Inflammatory macrophage treated with lipopolysaccharide for 1 hour (primary cell): ENCODE data around the gene RAB9A.
"Not testable (repeated sequence)": the region's sequence is repeated elsewhere in the genome, so short reads cannot be mapped to it uniquely, and the experiment has no call there.

Source experiments
- DNase-seq, 2 donors: peaks; one replicate each; pipeline ENCODE4 v3.0.0-alpha.2; 2020 to 2022

Gene RAB9A

DNA sequence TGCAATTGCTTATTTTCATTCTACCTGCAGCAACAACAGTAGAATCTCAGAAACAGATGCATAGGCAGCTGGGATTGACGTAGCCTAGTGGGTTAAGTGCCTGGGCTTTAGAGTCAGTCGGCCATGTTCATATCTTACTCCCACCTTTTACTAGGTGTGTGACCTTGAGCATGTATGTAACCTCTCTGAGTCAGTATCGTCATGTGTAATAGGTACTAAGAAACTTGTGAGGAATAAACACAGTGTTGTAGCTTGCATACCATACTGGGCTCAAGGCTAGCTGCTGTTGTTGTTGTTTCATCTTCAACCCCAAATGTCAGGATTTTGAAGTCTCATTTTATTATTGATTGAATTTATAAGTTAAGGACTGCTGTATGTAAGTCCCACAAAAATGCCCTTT, 14.2 kb downstream of the RAB9A start:
- no peak for DNase-seq

GRCh38 chrX:13703589-13703988, 14.7 kb downstream of the RAB9A start:
- DNase-seq = no peak

DNA sequence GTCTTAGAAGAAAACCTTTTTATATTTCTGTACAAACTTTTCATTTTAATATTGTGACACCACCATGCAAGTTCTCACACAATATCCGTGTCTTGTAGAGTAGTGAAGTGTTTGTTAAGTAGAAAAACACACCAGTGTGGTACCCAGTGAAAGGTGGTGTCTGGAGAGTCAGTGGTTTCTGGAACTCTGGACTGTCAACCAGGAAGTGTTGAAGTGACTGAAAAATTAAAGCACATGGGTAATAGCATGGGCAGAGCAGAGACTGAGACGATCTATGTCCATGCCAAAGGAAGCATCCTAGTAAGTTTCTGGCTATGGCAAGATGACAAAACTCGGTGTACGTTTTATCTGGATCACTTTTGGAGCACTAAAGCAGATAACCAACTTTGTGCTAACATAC, 22.2 kb downstream of the RAB9A start:
- no peak for DNase-seq

DNA sequence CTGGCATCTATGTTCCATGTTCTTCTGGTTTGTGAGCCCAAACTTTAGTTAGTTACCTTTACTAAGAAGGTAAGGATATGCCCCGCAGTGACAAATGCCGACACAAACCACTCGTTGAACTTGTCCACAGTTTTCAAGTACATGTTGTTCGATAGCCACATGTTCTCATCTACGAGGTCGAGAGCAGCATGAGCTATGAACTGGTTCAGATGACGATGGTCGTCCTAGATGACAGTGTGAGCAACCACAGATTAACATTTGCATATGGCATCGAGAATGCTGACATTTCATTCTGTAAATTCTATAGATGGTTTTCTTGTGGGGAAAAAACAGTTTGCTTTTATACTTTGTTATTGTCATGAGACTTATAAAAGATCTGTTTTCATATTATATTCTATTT, 27.5 kb downstream of the RAB9A start:
- no peak for DNase-seq

DNA sequence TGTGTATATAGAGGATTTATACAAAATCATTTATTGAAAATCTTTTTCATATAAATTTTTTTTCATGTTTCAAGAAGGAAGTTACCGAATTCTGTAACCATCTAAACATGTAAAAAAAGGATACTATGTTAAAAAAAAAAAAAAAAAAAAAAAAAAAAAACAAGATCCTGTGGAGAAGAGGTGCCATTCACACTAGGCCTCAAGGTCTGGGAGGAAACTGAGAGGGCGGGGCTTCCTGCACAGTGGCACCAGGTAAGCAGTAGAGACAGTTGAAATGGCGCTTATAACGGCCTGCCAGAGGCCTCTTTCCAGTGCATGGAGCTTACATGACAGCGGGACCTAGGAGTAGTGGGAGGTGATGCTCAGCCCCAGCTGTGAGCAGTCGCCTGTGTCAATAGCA, 28.0 kb downstream of the RAB9A start:
- no peak for DNase-seq

GRCh38 chrX:13717700-13718472, 29.0 kb downstream of the RAB9A start:
- DNase-seq = no peak

GRCh38 chrX:13719192-13719856, 30.4 kb downstream of the RAB9A start:
- no peak for DNase-seq

GRCh38 chrX:13721371-13721770, 32.4 kb downstream of the RAB9A start:
- DNase-seq = no peak

GRCh38 chrX:13721819-13722519, 33.0 kb downstream of the RAB9A start:
- no peak for DNase-seq

DNA sequence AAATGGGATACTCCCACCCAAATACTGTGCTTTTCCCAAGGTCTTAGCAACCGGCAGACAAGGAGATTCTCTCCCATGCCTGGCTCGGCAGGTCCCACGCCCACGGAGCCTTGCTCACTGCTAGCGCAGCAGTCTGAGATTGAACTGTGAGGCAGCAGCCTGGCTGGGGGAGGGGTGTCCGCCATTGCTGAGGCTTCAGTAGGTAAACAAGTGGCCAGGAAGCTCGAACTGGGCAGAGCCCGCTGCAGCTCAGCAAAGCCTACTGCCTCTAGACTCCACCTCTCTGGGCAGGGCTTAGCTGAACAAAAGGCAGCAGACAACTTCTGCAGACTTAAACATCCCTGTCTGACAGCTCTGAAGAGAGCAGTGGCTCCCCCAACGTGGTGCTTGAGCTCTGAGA, 36.0 kb downstream of the RAB9A start:
- DNase-seq = not testable (repeated sequence)

DNA sequence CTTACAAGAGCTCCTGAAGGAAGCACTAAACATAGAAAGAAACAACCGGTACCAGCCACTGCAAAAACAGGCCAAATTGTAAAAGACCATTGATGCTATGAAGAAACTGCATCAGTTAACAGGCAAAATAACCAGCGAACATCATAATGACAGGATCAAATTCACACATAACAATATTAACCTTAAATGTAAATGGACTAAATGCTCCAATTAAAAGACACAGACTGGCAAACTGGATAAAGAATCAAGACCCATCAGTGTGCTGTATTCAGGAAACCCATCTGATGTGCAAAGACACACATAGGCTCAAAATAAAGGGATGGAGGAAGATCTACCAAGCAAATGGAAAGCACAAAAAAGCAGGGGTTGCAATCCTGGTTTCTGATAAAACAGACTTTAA, 37.7 kb downstream of the RAB9A start:
- DNase-seq = not testable (repeated sequence)

GRCh38 chrX:13730523-13730922, 41.6 kb downstream of the RAB9A start:
- not testable (repeated sequence) for DNase-seq

GRCh38 chrX:13732246-13733067, 43.5 kb downstream of the RAB9A start:
- DNase-seq = no peak

DNA sequence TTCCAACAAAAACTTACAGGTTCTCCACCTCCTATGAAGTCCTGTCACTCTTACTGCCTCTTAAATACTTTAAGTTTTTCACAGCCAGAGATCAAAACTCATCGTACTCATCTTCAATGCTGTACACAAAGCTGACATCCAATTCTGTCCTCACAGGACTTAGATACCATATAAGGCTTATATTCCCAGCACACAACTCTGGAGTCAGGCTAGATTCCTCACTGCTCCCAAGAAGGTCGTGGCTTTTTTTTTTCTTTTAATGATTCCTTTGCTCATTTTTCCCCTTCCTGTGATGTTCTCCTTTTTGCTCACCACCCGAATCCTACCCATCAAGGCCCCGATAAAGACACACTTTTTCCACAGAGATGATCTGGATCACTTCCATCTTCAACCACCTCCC, 44.6 kb downstream of the RAB9A start:
- no peak for DNase-seq

DNA sequence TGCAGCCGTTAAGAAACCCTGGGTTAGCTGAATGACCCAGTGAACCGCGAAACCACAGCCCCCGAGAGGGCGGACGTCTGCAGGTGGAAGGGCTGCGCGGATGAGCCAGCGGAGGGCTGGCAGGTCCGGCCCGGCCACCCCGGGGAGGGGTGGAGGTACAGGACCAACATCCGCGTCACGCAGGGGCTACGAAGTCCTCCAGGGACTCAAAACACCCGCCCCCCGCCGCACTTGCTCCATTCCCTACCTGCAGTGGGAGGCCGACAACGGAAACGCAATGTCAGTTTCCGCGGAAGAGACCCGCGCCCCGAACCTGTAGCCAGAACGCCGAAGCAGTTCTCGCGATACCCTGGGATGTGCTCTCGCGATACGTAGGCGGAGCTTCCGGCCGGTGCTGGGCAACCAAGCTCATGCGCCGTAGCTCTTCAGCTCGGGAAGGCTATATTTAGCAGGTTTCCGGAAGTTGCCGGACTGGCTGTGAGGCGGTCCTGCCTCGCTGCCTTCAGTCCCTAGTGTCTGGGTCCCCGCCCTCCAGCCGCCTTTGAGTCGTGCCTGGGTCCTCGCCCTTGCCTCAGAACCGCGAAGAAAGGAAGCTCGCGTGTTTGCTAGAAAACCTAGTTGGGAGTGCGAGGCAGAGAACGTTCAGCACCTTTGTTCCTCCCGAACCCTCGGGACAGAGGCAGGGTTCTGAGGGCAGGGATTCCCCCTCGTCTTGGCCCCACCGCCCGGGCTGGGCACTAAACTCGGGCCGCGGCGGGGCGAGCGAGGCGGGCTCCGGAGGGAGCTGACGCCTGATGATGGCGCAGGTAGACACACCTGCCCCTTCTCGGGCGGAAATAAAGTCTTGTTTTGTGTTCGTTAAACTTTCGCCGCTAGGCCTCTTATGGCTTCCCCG, 45.6 kb downstream of the RAB9A start, which contains the start of the genes OFD1 and TRAPPC2:
OFD1 (plus strand) TSS at position 471 of the 895 bp plus-strand sequence; CDS start at position 795, 324 bp downstream.
TRAPPC2 (minus strand) TSS at position 343 of the 895 bp plus-strand sequence. CDS start 14,657 bp downstream, outside the sequence.
- peak; percentile 90 for DNase-seq

DNA sequence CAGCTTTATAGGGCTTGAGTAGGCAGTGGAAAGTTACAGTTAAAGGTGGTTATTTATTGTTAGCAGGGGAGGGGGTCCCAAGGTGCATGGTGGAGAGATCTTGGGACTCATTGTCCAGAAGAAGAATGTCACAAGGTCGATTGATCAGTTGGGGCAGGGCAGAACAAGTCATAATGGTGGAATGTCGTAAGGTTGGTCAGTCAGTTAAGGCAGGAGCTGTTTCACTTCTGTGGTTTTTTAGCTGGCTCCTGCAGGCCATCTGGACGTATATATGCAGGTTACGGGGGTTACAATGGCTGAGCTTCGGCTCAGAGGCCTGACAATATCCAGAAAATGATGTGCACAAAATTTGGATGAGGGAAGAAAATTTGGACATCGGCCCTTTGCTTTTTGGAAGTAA, 52.8 kb downstream of the RAB9A start:
- DNase-seq = no peak

DNA sequence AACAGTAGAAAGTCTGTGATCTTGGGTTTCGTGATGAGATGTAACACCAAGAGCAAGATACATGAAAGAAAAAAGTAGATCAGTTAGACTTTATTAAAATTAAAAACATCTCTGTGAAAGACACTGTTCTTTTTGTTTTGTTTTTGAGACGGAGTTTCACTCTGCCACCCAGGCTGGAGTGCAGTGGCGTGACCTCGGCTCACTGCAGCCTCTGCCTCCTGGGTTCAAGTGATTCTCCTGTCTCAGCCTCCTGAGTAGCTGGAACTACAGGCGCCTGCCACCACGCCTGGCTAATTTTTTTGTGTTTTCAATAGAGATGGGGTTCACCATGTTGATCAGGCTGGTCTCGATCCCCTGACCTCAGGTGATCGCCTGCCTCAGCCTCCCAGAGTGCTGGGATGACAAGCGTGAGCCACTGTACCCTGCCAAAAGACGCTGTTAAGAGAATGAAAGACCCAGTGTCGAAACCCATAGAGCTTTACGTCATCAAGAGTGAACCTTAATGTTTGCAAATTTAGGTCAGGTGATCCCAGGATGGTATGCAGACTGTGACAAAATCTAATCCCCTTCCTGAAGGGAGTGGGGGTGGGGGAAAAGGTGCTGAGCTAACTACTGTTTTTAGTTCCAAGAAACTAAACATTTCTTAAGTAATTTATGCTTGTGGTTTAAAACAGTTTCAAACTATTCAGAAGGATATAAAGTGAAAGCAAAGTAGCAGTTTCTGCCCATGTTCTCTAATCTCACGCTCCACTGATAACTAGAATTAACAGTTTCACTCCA, 53.7 kb downstream of the RAB9A start:
- DNase-seq = peak in 1 of 2 donors; percentile 33

- peak in 1 of 2 donors; percentile 34 for DNase-seq
Measured at GRCh38 chrX:13747836-13748235, 58.9 kb downstream of the RAB9A start.

GRCh38 chrX:13748486-13748885, 59.6 kb downstream of the RAB9A start:
- DNase-seq = no peak

- DNase-seq = peak in 1 of 2 donors; percentile 14
Measured at GRCh38 chrX:13750204-13750603, 61.3 kb downstream of the RAB9A start.

DNA sequence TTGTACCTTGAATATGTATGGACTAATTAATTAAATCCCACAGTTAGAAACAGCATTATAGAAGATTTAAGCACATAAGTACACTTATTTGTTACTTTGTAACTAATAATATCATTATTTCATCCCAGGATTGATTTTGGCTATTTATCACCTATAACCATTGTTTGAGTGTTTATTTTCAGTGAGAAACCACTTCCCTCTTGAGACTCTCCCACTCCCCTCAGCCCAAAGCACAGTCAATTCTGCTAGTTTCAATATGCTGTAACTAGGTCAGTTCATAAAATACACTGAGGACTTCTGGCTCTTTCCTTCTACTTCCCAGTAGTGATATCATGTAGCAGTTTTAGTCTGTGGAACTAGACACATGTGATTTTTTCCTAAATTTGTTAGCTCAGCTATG, 61.9 kb downstream of the RAB9A start:
- DNase-seq = no peak
